Loucy (cell line): ENCODE results near the gene PRG2.
A peak's percentile ranks its signal among the peaks of the same experiment; 100 is the strongest.

ENCODE experiments used
- H2AFZ ChIP-seq: fragments of 200-600 bp; sonication (generic); 2 replicates; pipeline ENCODE4 v1.6.0; 2016; ENCODE audit warnings: antibody characterized with exemption, mild to moderate bottlenecking, low read length, moderate library complexity
- H3F3A ChIP-seq: fragments of 200-600 bp; 2 replicates; pipeline ENCODE4 v1.6.0; 2016; ENCODE audit warnings: antibody characterized with exemption, low read depth, mild to moderate bottlenecking
- H3K27me3 ChIP-seq: fragments of 200-600 bp; sonication (generic); 2 replicates; pipeline ENCODE4 v1.6.1; 2014; ENCODE audit warnings: low read length, mild to moderate bottlenecking; ENCODE audit not compliant: insufficient read depth, poor library complexity, severe bottlenecking
- H3K36me3 ChIP-seq: fragments of 200-600 bp; sonication (generic); 2 replicates; pipeline ENCODE4 v1.6.1; 2016; ENCODE audit warnings: low read length; ENCODE audit not compliant: insufficient read depth
- H3K4me1 ChIP-seq: fragments of 200-600 bp; sonication (generic); 2 replicates; pipeline ENCODE4 v1.5.1; 2014; ENCODE audit warnings: low read length, mild to moderate bottlenecking; ENCODE audit not compliant: insufficient read depth, poor library complexity, severe bottlenecking
- H3K4me2 ChIP-seq: fragments of 200-600 bp; sonication (generic); 2 replicates; pipeline ENCODE4 v1.6.0; 2014; ENCODE audit warnings: antibody characterized with exemption, low read length, low read depth, mild to moderate bottlenecking; ENCODE audit not compliant: poor library complexity, severe bottlenecking
- H3K4me3 ChIP-seq: fragments of 200-600 bp; sonication (generic); 2 replicates; pipeline ENCODE4 v1.5.1; 2014; ENCODE audit warnings: low read length, mild to moderate bottlenecking, mixed read lengths; ENCODE audit not compliant: poor library complexity, severe bottlenecking
- H3K79me2 ChIP-seq: fragments of 200-600 bp; sonication (generic); 2 replicates; pipeline ENCODE4 v1.6.1; 2014; ENCODE audit warnings: low read length; ENCODE audit not compliant: insufficient read depth
- H3K9ac ChIP-seq: fragments of 200-600 bp; sonication (generic); 2 replicates; pipeline ENCODE4 v1.6.0; 2014; ENCODE audit warnings: mild to moderate bottlenecking, low read depth, low read length, moderate library complexity; ENCODE audit not compliant: poor library complexity, severe bottlenecking
- H3K9me2 ChIP-seq: fragments of 200-600 bp; sonication (generic); replicated peaks from 2 replicates; pipeline ENCODE4 v1.6.1; 2016; ENCODE audit warnings: low read depth, low read length, mixed read lengths
- H3K9me3 ChIP-seq: fragments of 200-600 bp; sonication (generic); 2 replicates; pipeline ENCODE4 v1.6.1; 2014; ENCODE audit warnings: mild to moderate bottlenecking, antibody characterized with exemption, low read length, low read depth; ENCODE audit not compliant: insufficient read depth
- H4K20me1 ChIP-seq: fragments of 200-600 bp; sonication (generic); 2 replicates; pipeline ENCODE4 v1.6.0; 2014; ENCODE audit warnings: antibody characterized with exemption, low read length, mild to moderate bottlenecking; ENCODE audit not compliant: insufficient read depth, poor library complexity, severe bottlenecking
- EZH2phosphoT487 ChIP-seq: fragments of 200-600 bp; IDR thresholded peaks from 2 replicates; pipeline ENCODE4 v1.6.1; 2018; ENCODE audit warnings: antibody characterized with exemption, mild to moderate bottlenecking, moderate library complexity, borderline replicate concordance
- TF ChIP-seq, protein P1 (sequence below): fragments of 200-600 bp; sonication (generic); conservative IDR thresholded peaks from 2 replicates; pipeline ENCODE4 v1.5.1; 2014; ENCODE audit warnings: mild to moderate bottlenecking, antibody characterized with exemption, low read length

PRG2 gene

DNA sequence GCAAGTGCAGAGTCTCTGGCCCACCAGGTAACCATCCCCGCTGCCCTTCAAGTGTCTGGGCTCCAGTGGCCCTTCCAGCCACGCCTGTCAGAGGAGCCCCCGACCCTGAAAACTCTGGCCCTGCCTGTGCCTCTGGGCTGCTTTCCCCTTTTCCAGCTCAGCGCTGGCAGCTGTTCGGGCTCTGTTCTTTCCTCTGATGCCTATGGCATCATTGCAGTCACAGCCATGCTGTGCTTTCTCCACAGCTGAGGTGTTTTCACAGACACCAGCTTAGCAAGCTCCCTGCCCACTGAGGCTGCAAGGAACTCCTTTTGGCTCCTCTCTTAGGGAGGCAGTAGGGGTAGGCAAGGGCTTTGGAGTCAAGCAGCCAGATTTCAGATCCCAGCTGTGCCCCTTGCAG, 31.1 kb downstream of the PRG2 start:
- no peak for TF ChIP-seq EZH2phosphoT487
- TF ChIP-seq, protein P1, sequence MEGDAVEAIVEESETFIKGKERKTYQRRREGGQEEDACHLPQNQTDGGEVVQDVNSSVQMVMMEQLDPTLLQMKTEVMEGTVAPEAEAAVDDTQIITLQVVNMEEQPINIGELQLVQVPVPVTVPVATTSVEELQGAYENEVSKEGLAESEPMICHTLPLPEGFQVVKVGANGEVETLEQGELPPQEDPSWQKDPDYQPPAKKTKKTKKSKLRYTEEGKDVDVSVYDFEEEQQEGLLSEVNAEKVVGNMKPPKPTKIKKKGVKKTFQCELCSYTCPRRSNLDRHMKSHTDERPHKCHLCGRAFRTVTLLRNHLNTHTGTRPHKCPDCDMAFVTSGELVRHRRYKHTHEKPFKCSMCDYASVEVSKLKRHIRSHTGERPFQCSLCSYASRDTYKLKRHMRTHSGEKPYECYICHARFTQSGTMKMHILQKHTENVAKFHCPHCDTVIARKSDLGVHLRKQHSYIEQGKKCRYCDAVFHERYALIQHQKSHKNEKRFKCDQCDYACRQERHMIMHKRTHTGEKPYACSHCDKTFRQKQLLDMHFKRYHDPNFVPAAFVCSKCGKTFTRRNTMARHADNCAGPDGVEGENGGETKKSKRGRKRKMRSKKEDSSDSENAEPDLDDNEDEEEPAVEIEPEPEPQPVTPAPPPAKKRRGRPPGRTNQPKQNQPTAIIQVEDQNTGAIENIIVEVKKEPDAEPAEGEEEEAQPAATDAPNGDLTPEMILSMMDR, result no peak
- Histone ChIP-seq H3K9ac (no peak overlapping the region), H3K79me2 (no peaks in the 10 kb centered on the region), H3K36me3 (no peaks in the 10 kb centered on the region), H4K20me1 (no peaks in the 10 kb centered on the region), H3F3A (peaks cover 5% of the 10 kb centered on the region; the same call in 1 of the 2 replicates), H2AFZ (no peak overlapping the region), H3K9me3 (no peaks in the 10 kb centered on the region), H3K4me2 (no peak overlapping the region), H3K4me3 (no peak overlapping the region), H3K9me2 (no peaks in the 10 kb centered on the region), H3K4me1 (peaks cover 28% of the 10 kb centered on the region), H3K27me3 (no peaks in the 10 kb centered on the region)

DNA sequence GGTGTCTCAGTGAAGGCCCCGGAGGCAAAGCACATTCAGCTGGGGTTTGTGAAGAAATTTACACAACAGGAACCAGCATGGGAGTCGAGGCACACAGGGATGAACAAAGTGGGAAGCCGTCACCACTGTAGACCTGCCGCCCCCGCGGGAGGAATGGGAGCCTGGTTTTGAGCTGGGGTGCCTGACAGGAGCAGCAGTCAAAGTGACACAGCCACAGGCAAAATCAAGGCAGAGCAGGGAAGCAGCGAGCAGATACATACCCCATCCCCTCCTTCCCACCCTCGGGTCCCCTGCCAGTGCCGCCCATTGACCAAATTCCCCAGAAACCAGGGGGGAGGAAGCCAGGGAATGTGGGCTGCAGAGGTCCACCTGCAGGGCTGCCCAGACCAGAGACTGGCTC, 31.5 kb downstream of the PRG2 start:
- Histone ChIP-seq H2AFZ (no peak overlapping the region), H3K36me3 (no peaks in the 10 kb centered on the region), H3K9me3 (no peaks in the 10 kb centered on the region), H3F3A (peaks cover 9% of the 10 kb centered on the region), H3K4me3 (no peak overlapping the region), H3K4me2 (no peak overlapping the region), H4K20me1 (no peaks in the 10 kb centered on the region), H3K9ac (no peak overlapping the region), H3K27me3 (no peaks in the 10 kb centered on the region), H3K4me1 (peaks cover 32% of the 10 kb centered on the region), H3K79me2 (no peaks in the 10 kb centered on the region), H3K9me2 (no peaks in the 10 kb centered on the region)
- TF ChIP-seq EZH2phosphoT487, result no peak
- TF ChIP-seq, protein P1, result no peak

DNA sequence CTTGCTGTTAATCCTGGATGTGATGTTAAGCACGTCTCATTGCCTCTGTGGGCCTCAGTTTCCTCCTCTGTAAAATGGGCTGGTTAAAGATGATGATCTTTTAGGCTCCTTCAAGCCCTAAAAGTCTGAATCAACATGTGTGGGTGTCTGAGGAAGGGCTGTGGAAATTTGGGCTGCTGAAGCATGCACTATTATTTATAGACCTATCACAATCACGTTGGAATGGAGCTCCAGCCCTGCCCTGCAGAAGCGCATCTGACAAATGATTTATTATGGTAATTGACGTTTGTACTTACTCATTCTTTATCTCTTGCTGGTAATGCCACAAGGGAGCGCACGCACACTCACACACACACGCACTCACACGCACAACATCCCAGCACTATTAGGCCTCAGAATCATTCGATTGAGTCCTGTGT, 31.9 kb downstream of the PRG2 start:
- Histone ChIP-seq H3K4me2 (no peak overlapping the region), H2AFZ (no peak overlapping the region), H3K9me2 (no peaks in the 10 kb centered on the region), H3K4me3 (no peak overlapping the region), H3K4me1 (peaks cover 37% of the 10 kb centered on the region), H4K20me1 (no peaks in the 10 kb centered on the region), H3K9me3 (no peaks in the 10 kb centered on the region), H3K79me2 (no peaks in the 10 kb centered on the region), H3K36me3 (no peaks in the 10 kb centered on the region), H3F3A (peaks cover 12% of the 10 kb centered on the region), H3K9ac (no peak overlapping the region), H3K27me3 (no peaks in the 10 kb centered on the region)
- TF ChIP-seq EZH2phosphoT487, result no peak

DNA sequence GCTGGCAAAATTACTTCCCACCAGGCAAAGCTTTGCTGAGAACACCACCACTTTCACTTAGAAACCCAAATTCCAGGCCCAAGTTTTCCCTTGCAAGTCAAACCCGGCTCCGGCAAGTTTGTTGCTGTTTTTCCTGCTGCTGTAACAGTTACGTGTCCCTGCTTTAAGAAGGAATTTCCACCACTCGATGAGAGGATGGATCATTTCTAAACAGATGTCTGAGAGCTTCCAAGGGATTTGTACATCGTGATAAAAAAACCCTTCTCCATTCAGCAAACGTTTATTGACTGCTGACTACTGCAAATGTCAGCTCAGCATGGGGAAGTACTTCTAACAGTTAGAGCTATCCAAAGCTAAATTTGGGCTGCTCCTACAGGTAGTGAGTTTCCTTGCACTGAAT, 32.6 kb downstream of the PRG2 start:
- no peaks in the 10 kb centered on the region for H3K9me3 ChIP-seq
- peaks cover 12% of the 10 kb centered on the region for H3F3A ChIP-seq
- 0 out of 2 replicates have a peak overlapping the region, but pooled peaks have one; percentile 30 for H2AFZ ChIP-seq
- H3K9ac ChIP-seq, result peak overlapping the region; percentile 34
- no peaks in the 10 kb centered on the region for H4K20me1 ChIP-seq
- H3K4me3 ChIP-seq, result no peak overlapping the region
- no peaks in the 10 kb centered on the region for H3K36me3 ChIP-seq
- no peaks in the 10 kb centered on the region for H3K9me2 ChIP-seq
- TF ChIP-seq EZH2phosphoT487, result no peak
- TF ChIP-seq, protein P1, result no peak
- H3K79me2 ChIP-seq, result no peaks in the 10 kb centered on the region
- H3K27me3 ChIP-seq, result no peaks in the 10 kb centered on the region
- peaks cover 43% of the 10 kb centered on the region for H3K4me1 ChIP-seq
- no peak overlapping the region for H3K4me2 ChIP-seq
